ENCODE results near the gene DLX1. TPM values are rescaled to one million over a fixed set of nuclear protein-coding genes. Genes with fewer than 3 reads are reported as not detected.

Gene DLX1
- total and polyA plus RNA-seq, 2 of the 8 experiments (the other 6 are each of a cell fraction or from before 2014, with no cell fraction given) = 0.11 TPM; not detected in 1

- TF ChIP-seq CHD7 (IDR thresholded peaks at IDR 0.05; ENCODE audit: insufficient replicate concordance, low read length) (no peak), KDM5A (IDR thresholded peaks at IDR 0.05; ENCODE audit: low read length) (no peak), TCF12 (IDR thresholded peaks at IDR 0.05; ENCODE audit: low read depth, low read length) (0 out of 2 replicates have a peak, but pooled peaks have one; percentile 2), TBP (IDR thresholded peaks at IDR 0.05; ENCODE audit: low read depth, low read length) (no peak), POU5F1 (IDR thresholded peaks at IDR 0.05; ENCODE audit: low read depth, low read length) (no peak), SP4 (IDR thresholded peaks at IDR 0.05; ENCODE audit: low read length) (no peak), PHF8 (conservative IDR thresholded peaks at IDR 0.05; ENCODE audit: low read depth, low read length) (no peak), SUZ12 (IDR thresholded peaks at IDR 0.05; ENCODE audit: low read length) (peak; percentile 73)
Measured at GRCh38 chr2:172093416-172094293, 8.3 kb downstream of the DLX1 start (continued).

All from H1 (cell line).